K562 (cell line): ENCODE measurements around the gene ZNF213. TPM values are rescaled to one million over a fixed set of nuclear protein-coding genes. Genes with fewer than 3 reads are reported as not detected.
A peak's percentile ranks its signal among the peaks of the same experiment; 100 is the strongest.

ENCODE experiments used
- ELF4 ChIP-seq: fragments of 450-650 bp; formaldehyde crosslinking; IDR thresholded peaks from 2 replicates; pipeline ENCODE4 v1.4.0; 2022; ENCODE audit warnings: missing genetic modification characterization
- ETV1 ChIP-seq: fragments of 450-650 bp; conservative IDR thresholded peaks from 2 replicates; pipeline ENCODE4 v1.6.1; 2016; ENCODE audit warnings: missing genetic modification characterization, control low read depth, low read depth, missing compliant biosample characterization
- KLF13 ChIP-seq: fragments of 450-650 bp; IDR thresholded peaks from 2 replicates; pipeline ENCODE4 v1.6.1; 2016; ENCODE audit warnings: missing genetic modification characterization, low read depth, mild to moderate bottlenecking, missing compliant biosample characterization, moderate library complexity, borderline replicate concordance
- LARP7 ChIP-seq: fragments of 450-650 bp; IDR thresholded peaks from 2 replicates; pipeline ENCODE4 v1.6.1; 2016
- SAFB2 ChIP-seq: fragments of 200-400 bp; formaldehyde crosslinking; IDR thresholded peaks from 2 replicates; pipeline ENCODE4 v1.6.1; 2018; ENCODE audit warnings: borderline replicate concordance, low read length, low read depth, moderate library complexity; ENCODE audit not compliant: severe bottlenecking
- SETDB1 ChIP-seq: IDR thresholded peaks from one replicate; pipeline ENCODE4 v1.6.1; 2012; ENCODE audit warnings: low read length, control low read depth, inconsistent platforms
- SNRNP70 ChIP-seq: fragments of 200-400 bp; formaldehyde crosslinking; optimal IDR thresholded peaks from 2 replicates; pipeline ENCODE3; 2017; ENCODE audit warnings: low read depth, low read length
- TBP ChIP-seq: optimal IDR thresholded peaks from 2 replicates; pipeline ENCODE3; 2011; ENCODE audit warnings: low read depth, low read length, improper control_type of control experiment
- ZNF239 ChIP-seq: fragments of 250-450 bp; sonication (Bioruptor Pico); IDR thresholded peaks from 2 replicates; pipeline ENCODE4 v1.4.0; 2020; ENCODE audit warnings: mild to moderate bottlenecking
- ZNF444 ChIP-seq: fragments of 250-450 bp; sonication (Bioruptor Pico); IDR thresholded peaks from 2 replicates; pipeline ENCODE4 v1.4.0; 2020; ENCODE audit warnings: mild to moderate bottlenecking, moderate library complexity
- polyA plus RNA-seq, 8 experiments: library from polyadenylated mRNA; depleted of rRNA in 4 of 8; stranded (reverse) in 5 of 8; unstranded in 3 of 8; fragments of >200 nt; fragmentation: Nextera tagmentation in 2 of 8; fragmentation: Illumina TruSeq in 1 of 8; extraction: Ambion mirVana in 2 of 8; extraction: Trizol in 1 of 8; gene quantifications; 2 replicates each; pipeline versions ENCODE4 v1.2.1 to v1.2.3, GENCODE V29; 2011 to 2014; ENCODE audit warnings: inconsistent platforms in 1 of 8, missing spikeins in 1 of 8
- total RNA-seq, 7 experiments: library from RNA; depleted of rRNA in 6 of 7; stranded (reverse); fragments of >200 nt in 6 of 7; fragmentation: Illumina TruSeq in 2 of 7; extraction: Trizol in 2 of 7; gene quantifications; 2 replicates each; pipeline versions ENCODE4 v1.2.1 to v1.2.3, GENCODE V29; 2011 to 2021; ENCODE audit warnings: low replicate concordance in 1 of 7
- TF ChIP-seq, protein P1 (sequence below): fragments of 250-450 bp; sonication (Bioruptor Pico); IDR thresholded peaks from 2 replicates; pipeline ENCODE4 v1.4.0; 2020; ENCODE audit warnings: mild to moderate bottlenecking, moderate library complexity
- TF ChIP-seq, protein P2 (sequence below): fragments of 450-650 bp; IDR thresholded peaks from 2 replicates; pipeline ENCODE4 v1.6.1; 2018; ENCODE audit warnings: mild to moderate bottlenecking, low read depth; ENCODE audit not compliant: partially characterized antibody
- TF ChIP-seq, protein P3 (sequence below): sonication (generic); formaldehyde crosslinking; IDR thresholded peaks from 2 replicates; pipeline ENCODE4 v1.8.0; 2023; ENCODE audit warnings: mild to moderate bottlenecking, missing genetic modification reagents
- TF ChIP-seq, protein P4 (sequence below): fragments of 250-450 bp; sonication (Bioruptor Pico); IDR thresholded peaks from 2 replicates; pipeline ENCODE4 v1.8.0; 2021; ENCODE audit warnings: moderate library complexity, mild to moderate bottlenecking, inconsistent platforms
- TF ChIP-seq, protein P5 (sequence below), 3 experiments: fragments of 200-800 bp in 1 of 3; sonication (Bioruptor generic) in 1 of 3; sonication (generic) in 1 of 3; formaldehyde crosslinking in 1 of 3; IDR thresholded peaks; 2 replicates each; pipeline versions ENCODE4 v1.6.1 to v1.8.0; 2016 to 2022; ENCODE audit warnings: mild to moderate bottlenecking in 2 of 3, missing compliant biosample characterization in 2 of 3, missing genetic modification characterization in 2 of 3, missing genetic modification reagents in 1 of 3
- TF ChIP-seq, protein P6 (sequence below), 3 experiments: fragments of 200-800 bp in 1 of 3; fragments of 250-450 bp in 1 of 3; fragments of 450-650 bp in 1 of 3; sonication (Bioruptor Pico) in 1 of 3; sonication (Bioruptor generic) in 1 of 3; formaldehyde crosslinking in 1 of 3; IDR thresholded peaks; 2 replicates each; pipeline versions ENCODE4 v1.6.1 to v1.8.0; 2016 to 2022; ENCODE audit warnings: mild to moderate bottlenecking in 2 of 3, missing genetic modification characterization in 2 of 3, missing compliant biosample characterization in 1 of 3, moderate library complexity in 1 of 3

The ZNF213 gene
- total and polyA plus RNA-seq, 9 of the 15 experiments (the other 6 are each of a cell fraction or from before 2014, with no cell fraction given): 0.49 to 10.0 (median 1.8) TPM

DNA sequence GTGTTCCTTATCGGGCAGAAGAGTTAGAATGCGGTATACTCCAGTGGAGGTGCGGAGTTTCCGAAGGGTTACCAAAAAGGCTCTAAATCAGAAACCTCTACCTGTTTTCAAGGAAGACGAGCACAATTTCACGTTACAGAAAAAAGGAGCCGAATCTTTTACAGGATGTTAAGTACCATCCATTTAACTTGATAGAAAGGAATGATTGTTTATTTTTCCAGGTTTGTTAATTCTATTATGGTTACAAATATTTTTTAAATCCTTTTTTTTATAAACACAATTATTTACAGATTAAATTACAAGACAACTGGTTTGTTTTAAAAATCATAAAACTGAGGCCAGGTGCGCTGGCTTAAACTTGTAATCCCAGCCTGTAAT is 18.2 kb downstream of the ZNF213 start (continued):
- peak; percentile 50 for TF ChIP-seq ELF4 (CRISPR knock-in tag)
- peak; percentile 36; the same call in 1 of the 2 replicates for TF ChIP-seq ETV1 (tag)
- TF ChIP-seq, protein P1, sequence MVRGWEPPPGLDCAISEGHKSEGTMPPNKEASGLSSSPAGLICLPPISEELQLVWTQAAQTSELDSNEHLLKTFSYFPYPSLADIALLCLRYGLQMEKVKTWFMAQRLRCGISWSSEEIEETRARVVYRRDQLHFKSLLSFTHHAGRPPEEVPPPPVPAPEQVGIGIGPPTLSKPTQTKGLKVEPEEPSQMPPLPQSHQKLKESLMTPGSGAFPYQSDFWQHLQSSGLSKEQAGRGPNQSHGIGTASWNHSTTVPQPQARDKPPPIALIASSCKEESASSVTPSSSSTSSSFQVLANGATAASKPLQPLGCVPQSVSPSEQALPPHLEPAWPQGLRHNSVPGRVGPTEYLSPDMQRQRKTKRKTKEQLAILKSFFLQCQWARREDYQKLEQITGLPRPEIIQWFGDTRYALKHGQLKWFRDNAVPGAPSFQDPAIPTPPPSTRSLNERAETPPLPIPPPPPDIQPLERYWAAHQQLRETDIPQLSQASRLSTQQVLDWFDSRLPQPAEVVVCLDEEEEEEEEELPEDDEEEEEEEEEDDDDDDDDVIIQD: no peak
- TF ChIP-seq TBP: no peak
- TF ChIP-seq SNRNP70: no peak
- TF ChIP-seq, protein P2, sequence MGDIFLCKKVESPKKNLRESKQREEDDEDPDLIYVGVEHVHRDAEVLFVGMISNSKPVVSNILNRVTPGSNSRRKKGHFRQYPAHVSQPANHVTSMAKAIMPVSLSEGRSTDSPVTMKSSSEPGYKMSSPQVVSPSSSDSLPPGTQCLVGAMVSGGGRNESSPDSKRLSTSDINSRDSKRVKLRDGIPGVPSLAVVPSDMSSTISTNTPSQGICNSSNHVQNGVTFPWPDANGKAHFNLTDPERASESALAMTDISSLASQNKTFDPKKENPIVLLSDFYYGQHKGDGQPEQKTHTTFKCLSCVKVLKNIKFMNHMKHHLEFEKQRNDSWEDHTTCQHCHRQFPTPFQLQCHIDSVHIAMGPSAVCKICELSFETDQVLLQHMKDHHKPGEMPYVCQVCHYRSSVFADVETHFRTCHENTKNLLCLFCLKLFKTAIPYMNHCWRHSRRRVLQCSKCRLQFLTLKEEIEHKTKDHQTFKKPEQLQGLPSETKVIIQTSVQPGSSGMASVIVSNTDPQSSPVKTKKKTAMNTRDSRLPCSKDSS: no peak
- TF ChIP-seq, protein P3, sequence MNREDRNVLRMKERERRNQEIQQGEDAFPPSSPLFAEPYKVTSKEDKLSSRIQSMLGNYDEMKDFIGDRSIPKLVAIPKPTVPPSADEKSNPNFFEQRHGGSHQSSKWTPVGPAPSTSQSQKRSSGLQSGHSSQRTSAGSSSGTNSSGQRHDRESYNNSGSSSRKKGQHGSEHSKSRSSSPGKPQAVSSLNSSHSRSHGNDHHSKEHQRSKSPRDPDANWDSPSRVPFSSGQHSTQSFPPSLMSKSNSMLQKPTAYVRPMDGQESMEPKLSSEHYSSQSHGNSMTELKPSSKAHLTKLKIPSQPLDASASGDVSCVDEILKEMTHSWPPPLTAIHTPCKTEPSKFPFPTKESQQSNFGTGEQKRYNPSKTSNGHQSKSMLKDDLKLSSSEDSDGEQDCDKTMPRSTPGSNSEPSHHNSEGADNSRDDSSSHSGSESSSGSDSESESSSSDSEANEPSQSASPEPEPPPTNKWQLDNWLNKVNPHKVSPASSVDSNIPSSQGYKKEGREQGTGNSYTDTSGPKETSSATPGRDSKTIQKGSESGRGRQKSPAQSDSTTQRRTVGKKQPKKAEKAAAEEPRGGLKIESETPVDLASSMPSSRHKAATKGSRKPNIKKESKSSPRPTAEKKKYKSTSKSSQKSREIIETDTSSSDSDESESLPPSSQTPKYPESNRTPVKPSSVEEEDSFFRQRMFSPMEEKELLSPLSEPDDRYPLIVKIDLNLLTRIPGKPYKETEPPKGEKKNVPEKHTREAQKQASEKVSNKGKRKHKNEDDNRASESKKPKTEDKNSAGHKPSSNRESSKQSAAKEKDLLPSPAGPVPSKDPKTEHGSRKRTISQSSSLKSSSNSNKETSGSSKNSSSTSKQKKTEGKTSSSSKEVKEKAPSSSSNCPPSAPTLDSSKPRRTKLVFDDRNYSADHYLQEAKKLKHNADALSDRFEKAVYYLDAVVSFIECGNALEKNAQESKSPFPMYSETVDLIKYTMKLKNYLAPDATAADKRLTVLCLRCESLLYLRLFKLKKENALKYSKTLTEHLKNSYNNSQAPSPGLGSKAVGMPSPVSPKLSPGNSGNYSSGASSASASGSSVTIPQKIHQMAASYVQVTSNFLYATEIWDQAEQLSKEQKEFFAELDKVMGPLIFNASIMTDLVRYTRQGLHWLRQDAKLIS (CRISPR knock-in tag): no peak
- TF ChIP-seq, protein P4, sequence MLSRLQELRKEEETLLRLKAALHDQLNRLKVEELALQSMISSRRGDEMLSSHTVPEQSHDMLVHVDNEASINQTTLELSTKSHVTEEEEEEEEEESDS (CRISPR knock-in tag): no peak
- no peak for TF ChIP-seq LARP7
- TF ChIP-seq, protein P5, sequence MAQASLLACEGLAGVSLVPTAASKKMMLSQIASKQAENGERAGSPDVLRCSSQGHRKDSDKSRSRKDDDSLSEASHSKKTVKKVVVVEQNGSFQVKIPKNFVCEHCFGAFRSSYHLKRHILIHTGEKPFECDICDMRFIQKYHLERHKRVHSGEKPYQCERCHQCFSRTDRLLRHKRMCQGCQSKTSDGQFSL (CRISPR knock-in tag; IDR thresholded peaks at IDR 0.05): no peak
- TF ChIP-seq, protein P5 (tag; IDR thresholded peaks at IDR 0.05): no peak
- no peak for TF ChIP-seq ZNF239
- TF ChIP-seq SETDB1: no peak
- TF ChIP-seq, protein P6, sequence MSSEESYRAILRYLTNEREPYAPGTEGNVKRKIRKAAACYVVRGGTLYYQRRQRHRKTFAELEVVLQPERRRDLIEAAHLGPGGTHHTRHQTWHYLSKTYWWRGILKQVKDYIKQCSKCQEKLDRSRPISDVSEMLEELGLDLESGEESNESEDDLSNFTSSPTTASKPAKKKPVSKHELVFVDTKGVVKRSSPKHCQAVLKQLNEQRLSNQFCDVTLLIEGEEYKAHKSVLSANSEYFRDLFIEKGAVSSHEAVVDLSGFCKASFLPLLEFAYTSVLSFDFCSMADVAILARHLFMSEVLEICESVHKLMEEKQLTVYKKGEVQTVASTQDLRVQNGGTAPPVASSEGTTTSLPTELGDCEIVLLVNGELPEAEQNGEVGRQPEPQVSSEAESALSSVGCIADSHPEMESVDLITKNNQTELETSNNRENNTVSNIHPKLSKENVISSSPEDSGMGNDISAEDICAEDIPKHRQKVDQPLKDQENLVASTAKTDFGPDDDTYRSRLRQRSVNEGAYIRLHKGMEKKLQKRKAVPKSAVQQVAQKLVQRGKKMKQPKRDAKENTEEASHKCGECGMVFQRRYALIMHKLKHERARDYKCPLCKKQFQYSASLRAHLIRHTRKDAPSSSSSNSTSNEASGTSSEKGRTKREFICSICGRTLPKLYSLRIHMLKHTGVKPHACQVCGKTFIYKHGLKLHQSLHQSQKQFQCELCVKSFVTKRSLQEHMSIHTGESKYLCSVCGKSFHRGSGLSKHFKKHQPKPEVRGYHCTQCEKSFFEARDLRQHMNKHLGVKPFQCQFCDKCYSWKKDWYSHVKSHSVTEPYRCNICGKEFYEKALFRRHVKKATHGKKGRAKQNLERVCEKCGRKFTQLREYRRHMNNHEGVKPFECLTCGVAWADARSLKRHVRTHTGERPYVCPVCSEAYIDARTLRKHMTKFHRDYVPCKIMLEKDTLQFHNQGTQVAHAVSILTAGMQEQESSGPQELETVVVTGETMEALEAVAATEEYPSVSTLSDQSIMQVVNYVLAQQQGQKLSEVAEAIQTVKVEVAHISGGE (CRISPR knock-in tag; IDR thresholded peaks at IDR 0.05): no peak
- TF ChIP-seq SAFB2: no peak
- TF ChIP-seq ZNF444: no peak
- TF ChIP-seq KLF13 (tag): no peak
